Uterine smooth muscle cell (primary cell): ENCODE results near the gene INO80B. TPM values are rescaled to one million over a fixed set of nuclear protein-coding genes. Genes with fewer than 3 reads are reported as not detected.

ENCODE experiments used
- total RNA-seq: library from RNA; depleted of rRNA; stranded (reverse); fragments of >200 nt; gene quantifications from 2 replicates; pipeline ENCODE4 v1.2.3, GENCODE V29; 2014

INO80B gene
- total RNA-seq = 10.7 and 15.2 TPM in 2 replicates

GRCh38 chr2:74454654-74455511 lies at the start of gene INO80B:
Gene INO80B (plus strand): TSS chr2:74455087. CDS start chr2:74455117, 30 bp downstream.

GRCh38 chr2:74421221-74421870 lies 33.5 kb upstream of the INO80B start, which contains the start of the genes C2orf81 and WDR54:
Gene C2orf81 (minus strand): TSS chr2:74421619. CDS start chr2:74421560, 59 bp downstream.
Gene WDR54 (plus strand): TSS chr2:74421730. CDS start chr2:74422154, 424 bp downstream.

GRCh38 chr2:74441690-74442482 lies 13.0 kb upstream of the INO80B start, which contains the start of gene RTKN:
Gene RTKN (minus strand): TSS chr2:74441937. CDS start chr2:74441816, 121 bp downstream.

GRCh38 chr2:74458132-74458937 lies 3.4 kb downstream of the INO80B start, which contains the start of gene WBP1:
Gene WBP1 (plus strand): TSS chr2:74458438. CDS start chr2:74458603, 165 bp downstream.

GRCh38 chr2:74472086-74472944 lies 17.4 kb downstream of the INO80B start, which contains the start of gene MRPL53:
Gene MRPL53 (minus strand): TSS chr2:74472680. CDS start chr2:74472660, 20 bp downstream.

GRCh38 chr2:74482801-74483674 lies 28.2 kb downstream of the INO80B start, which contains the start of the genes CCDC142 and TTC31:
Gene CCDC142 (minus strand): TSS chr2:74482998. CDS start chr2:74482837, 161 bp downstream.
Gene TTC31 (plus strand): TSS chr2:74483081. CDS start chr2:74483096, 15 bp downstream.

GRCh38 chr2:74499267-74499939 lies 44.5 kb downstream of the INO80B start, which contains the start of gene LBX2:
Gene LBX2 (minus strand): TSS chr2:74499603. CDS start chr2:74499537, 66 bp downstream.

GRCh38 chr2:74507145-74507925 lies 52.4 kb downstream of the INO80B start, which contains the start of gene PCGF1:
Gene PCGF1 (minus strand): TSS chr2:74507695. CDS start chr2:74507668, 27 bp downstream.

Other genes starting within 250 kb of the INO80B start
- 0.25 and 0.44 TPM in 2 replicates for gene SLC4A5, start 111.7 kb upstream of the INO80B start, total RNA-seq
- 196 and 294 TPM in 2 replicates for gene DCTN1, start 74.8 kb upstream of the INO80B start, total RNA-seq
- gene C2orf81, start 33.5 kb upstream of the INO80B start, total RNA-seq = 1.00 and 1.4 TPM in 2 replicates
- gene WDR54, start 33.4 kb upstream of the INO80B start, total RNA-seq = 51.6 and 103 TPM in 2 replicates
- 12.9 and 14.6 TPM in 2 replicates for gene RTKN, start 13.2 kb upstream of the INO80B start, total RNA-seq
- gene WBP1, start 3.4 kb downstream of the INO80B start, total RNA-seq = 20.9 and 41.9 TPM in 2 replicates
- 68.3 and 86.0 TPM in 2 replicates for gene MOGS, start 10.3 kb downstream of the INO80B start, total RNA-seq
- gene MRPL53, start 17.6 kb downstream of the INO80B start, total RNA-seq = 26.2 and 35.7 TPM in 2 replicates
- gene CCDC142, start 27.9 kb downstream of the INO80B start, total RNA-seq = 23.0 and 24.2 TPM in 2 replicates
- gene TTC31, start 28.0 kb downstream of the INO80B start, total RNA-seq = 24.4 and 26.9 TPM in 2 replicates
- 1.4 and 2.0 TPM in 2 replicates for gene LBX2, start 44.5 kb downstream of the INO80B start, total RNA-seq
- gene PCGF1, start 52.6 kb downstream of the INO80B start, total RNA-seq = 27.1 and 29.6 TPM in 2 replicates
- not detected in 2 replicates for gene TLX2, start 59.4 kb downstream of the INO80B start, total RNA-seq
- 0.11 and 0.12 TPM in 2 replicates for gene DQX1, start 71.1 kb downstream of the INO80B start, total RNA-seq
- gene AUP1, start 74.6 kb downstream of the INO80B start, total RNA-seq = 78.6 and 82.2 TPM in 2 replicates
- gene HTRA2, start 74.8 kb downstream of the INO80B start, total RNA-seq = 43.6 and 51.2 TPM in 2 replicates
- 12.1 and 28.0 TPM in 2 replicates for gene LOXL3, start 98.9 kb downstream of the INO80B start, total RNA-seq
- gene DOK1, start 99.6 kb downstream of the INO80B start, total RNA-seq = 24.6 and 35.0 TPM in 2 replicates
- gene M1AP, start 193.2 kb downstream of the INO80B start, total RNA-seq = under 0.01 and 0.12 TPM in 2 replicates
- gene SEMA4F, start 199.2 kb downstream of the INO80B start, total RNA-seq = 10.0 and 12.4 TPM in 2 replicates